ENCODE measurements around the gene SMYD1.
A peak's percentile ranks its signal among the peaks of the same experiment; 100 is the strongest.

SMYD1 gene

DNA sequence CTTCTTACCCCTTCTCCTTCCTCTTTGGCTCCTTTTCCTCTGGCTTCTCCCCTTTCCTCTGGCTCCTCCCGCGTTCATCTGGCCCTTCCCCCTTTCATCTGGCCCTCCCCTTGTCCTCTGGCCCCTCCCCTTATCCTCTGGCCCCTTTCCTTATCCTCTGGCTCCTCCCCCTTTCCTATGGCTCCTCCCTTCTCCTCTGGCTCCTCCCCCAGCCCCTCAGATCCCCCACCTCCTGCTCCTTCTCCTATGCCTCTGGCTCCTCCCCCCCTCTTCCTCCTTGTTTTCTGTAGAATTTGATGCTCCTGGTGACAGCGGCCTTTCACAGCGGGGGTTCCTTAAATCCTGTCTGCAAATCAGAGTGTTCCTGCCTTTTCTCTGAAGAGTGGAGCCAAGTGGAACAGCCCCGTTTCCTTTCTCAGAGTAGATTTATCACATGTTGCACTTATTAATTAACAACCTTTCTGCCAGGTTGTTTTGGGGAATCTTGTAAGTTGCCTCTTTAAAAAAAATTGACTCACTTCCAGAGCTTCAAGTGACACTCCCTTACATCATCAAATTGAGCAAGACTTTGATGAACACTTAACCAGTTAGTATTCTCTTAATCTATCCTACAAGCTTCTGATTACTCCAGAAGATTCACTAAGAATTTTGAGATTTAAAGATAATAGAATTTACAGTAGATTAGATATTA lies 32.3 kb downstream of the SMYD1 start:
- in situ Hi-C loops (cut with MboI; ENCODE audit: low sequenced_read_pairs) = no loop called here
- Histone ChIP-seq H3K4me1 (no peaks in the 10 kb centered on the region), H3K36me3 (replicated peaks) (no peaks in the 10 kb centered on the region), H3K27me3 (ENCODE audit: low read depth) (0 out of 2 replicates have a peak, but pooled peaks cover 2% of the 10 kb centered on the region), H3K9me3 (no peaks in the 10 kb centered on the region), H3K4me3 (no peak overlapping the region)
- peak; percentile 24 to 77 for DNase-seq (ENCODE audit: low spot score in 2 of 2)

DNA sequence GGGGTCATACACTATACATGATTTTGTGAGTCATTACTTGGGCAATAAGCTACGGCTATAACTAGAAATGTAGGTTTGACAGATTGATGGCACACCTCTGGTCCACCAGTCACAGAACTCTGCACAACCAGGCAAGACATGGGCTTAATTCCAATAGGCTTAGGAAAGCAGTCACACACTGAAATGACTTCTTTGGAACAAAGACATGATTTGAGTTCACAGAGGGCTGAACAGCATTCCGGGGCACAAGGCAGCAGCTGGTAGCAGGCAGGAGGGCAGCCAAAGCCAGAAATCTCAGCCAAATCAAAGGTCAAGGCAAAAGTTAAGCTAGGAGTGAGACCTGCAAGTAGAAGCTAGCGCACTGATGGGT lies 32.8 kb downstream of the SMYD1 start:
- DNase-seq (ENCODE audit: low spot score in 2 of 2) = no peak
- no peak overlapping the region for H3K4me3 ChIP-seq
- H3K4me1 ChIP-seq = no peaks in the 10 kb centered on the region
- H3K36me3 ChIP-seq (replicated peaks) = no peaks in the 10 kb centered on the region
- H3K9me3 ChIP-seq = no peaks in the 10 kb centered on the region
- in situ Hi-C loops (cut with MboI; ENCODE audit: low sequenced_read_pairs) = no loop called here
- H3K27me3 ChIP-seq (ENCODE audit: low read depth) = 0 out of 2 replicates have a peak, but pooled peaks cover 2% of the 10 kb centered on the region

GRCh38 chr2:88108796-88109195 lies 41.2 kb downstream of the SMYD1 start:
- no peak for DNase-seq (ENCODE audit: low spot score in 2 of 2)
- in situ Hi-C loops (cut with MboI; ENCODE audit: low sequenced_read_pairs) = no loop called here
- Histone ChIP-seq H3K36me3 (replicated peaks) (no peaks in the 10 kb centered on the region), H3K27me3 (ENCODE audit: low read depth) (no peaks in the 10 kb centered on the region), H3K4me3 (no peak overlapping the region), H3K4me1 (no peaks in the 10 kb centered on the region), H3K9me3 (no peaks in the 10 kb centered on the region)

GRCh38 chr2:88110830-88111229 lies 43.2 kb downstream of the SMYD1 start:
- DNase-seq (ENCODE audit: low spot score in 2 of 2) = no peak
- Histone ChIP-seq H3K36me3 (replicated peaks) (no peaks in the 10 kb centered on the region), H3K4me1 (no peaks in the 10 kb centered on the region), H3K27me3 (ENCODE audit: low read depth) (no peaks in the 10 kb centered on the region), H3K9me3 (no peaks in the 10 kb centered on the region), H3K4me3 (no peak overlapping the region)
- in situ Hi-C loops (cut with MboI; ENCODE audit: low sequenced_read_pairs) = no loop called here

DNA sequence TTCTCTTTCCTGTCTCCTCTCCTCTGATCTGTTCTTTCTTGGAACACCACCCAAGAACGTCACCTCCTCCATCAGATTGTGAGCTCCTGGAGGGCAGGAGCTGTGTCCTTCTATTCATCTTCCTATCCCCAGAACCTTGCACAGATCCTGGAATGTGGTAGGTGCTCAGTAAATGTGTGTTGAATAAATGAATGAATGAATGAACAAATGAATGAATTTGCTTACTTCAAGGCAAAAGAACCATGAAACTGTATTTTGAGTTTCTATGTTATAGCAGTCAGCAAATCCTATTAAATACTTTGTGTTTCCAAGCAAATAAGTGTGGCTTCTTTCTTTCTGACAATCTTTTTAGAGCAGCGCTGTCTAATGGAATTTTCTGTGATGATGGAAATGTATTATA lies 45.4 kb downstream of the SMYD1 start:
- Histone ChIP-seq H3K9me3 (no peaks in the 10 kb centered on the region), H3K4me3 (no peak overlapping the region), H3K36me3 (replicated peaks) (no peaks in the 10 kb centered on the region), H3K4me1 (no peaks in the 10 kb centered on the region), H3K27me3 (ENCODE audit: low read depth) (no peaks in the 10 kb centered on the region)
- in situ Hi-C loops (cut with MboI; ENCODE audit: low sequenced_read_pairs) = no loop called here
- no peak for DNase-seq (ENCODE audit: low spot score in 2 of 2)

GRCh38 chr2:88114889-88115288 lies 47.3 kb downstream of the SMYD1 start:
- DNase-seq (ENCODE audit: low spot score in 2 of 2) = no peak
- in situ Hi-C loops (cut with MboI; ENCODE audit: low sequenced_read_pairs) = no loop called here
- Histone ChIP-seq H3K4me1 (no peaks in the 10 kb centered on the region), H3K4me3 (no peak overlapping the region), H3K36me3 (replicated peaks) (no peaks in the 10 kb centered on the region), H3K9me3 (no peaks in the 10 kb centered on the region), H3K27me3 (ENCODE audit: low read depth) (no peaks in the 10 kb centered on the region)

- Histone ChIP-seq H3K4me1 (no peaks in the 10 kb centered on the region), H3K36me3 (replicated peaks) (no peaks in the 10 kb centered on the region), H3K9me3 (no peaks in the 10 kb centered on the region), H3K27me3 (ENCODE audit: low read depth) (no peaks in the 10 kb centered on the region), H3K4me3 (no peak overlapping the region)
- no peak for DNase-seq (ENCODE audit: low spot score in 2 of 2)
- in situ Hi-C loops (cut with MboI; ENCODE audit: low sequenced_read_pairs) = no loop called here
These were observed 48.3 kb downstream of the SMYD1 start for GRCh38 chr2:88115825-88116518.

DNA sequence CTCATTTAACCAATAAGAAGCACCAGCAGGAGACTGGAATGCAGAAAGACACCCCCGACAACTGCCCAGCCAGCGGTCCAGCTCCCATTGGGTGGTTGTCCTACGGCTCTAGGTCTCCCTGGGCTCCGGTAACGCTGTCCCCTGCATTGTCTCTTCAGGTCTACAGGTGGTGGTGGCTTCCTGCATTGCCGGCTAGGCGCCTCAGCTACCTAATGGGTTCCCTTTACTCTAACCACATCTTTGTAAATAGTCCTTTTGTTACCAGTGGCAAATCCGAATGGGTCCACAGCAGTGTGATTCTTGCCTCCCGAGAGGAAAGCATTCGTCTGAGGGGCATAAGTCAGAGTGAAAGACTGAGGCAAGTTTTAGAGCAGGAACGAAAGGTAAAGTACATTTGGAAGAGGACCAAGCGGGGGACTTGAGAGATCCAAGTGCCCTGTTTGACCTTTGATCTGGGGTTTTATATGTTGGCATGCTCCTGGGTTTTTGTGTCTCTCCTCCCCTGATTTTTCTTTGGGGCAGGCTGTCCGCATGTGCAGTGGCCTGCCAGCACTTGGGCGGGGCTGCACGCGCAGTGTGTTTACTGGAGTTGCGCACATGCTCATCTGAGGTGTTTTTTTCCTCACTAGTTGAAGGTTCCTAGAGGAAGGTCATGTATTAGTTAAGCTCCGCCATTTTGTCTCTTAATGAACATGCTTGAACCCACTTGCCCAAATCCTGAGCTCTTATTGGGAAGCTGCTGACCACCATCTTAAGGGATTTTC lies 49.2 kb downstream of the SMYD1 start:
- H3K4me3 ChIP-seq = no peak overlapping the region
- H3K9me3 ChIP-seq = no peaks in the 10 kb centered on the region
- no peaks in the 10 kb centered on the region for H3K36me3 ChIP-seq (replicated peaks)
- no peaks in the 10 kb centered on the region for H3K27me3 ChIP-seq (ENCODE audit: low read depth)
- DNase-seq (ENCODE audit: low spot score in 2 of 2) = no peak
- in situ Hi-C loops (cut with MboI; ENCODE audit: low sequenced_read_pairs) = no loop called here
- no peaks in the 10 kb centered on the region for H3K4me1 ChIP-seq

- in situ Hi-C loops (cut with MboI; ENCODE audit: low sequenced_read_pairs) = no loop called here
- no peak for DNase-seq (ENCODE audit: low spot score in 2 of 2)
These were observed 50.3 kb downstream of the SMYD1 start for GRCh38 chr2:88117973-88118372.

GRCh38 chr2:88121678-88122077 lies 54.1 kb downstream of the SMYD1 start:
- no peak for DNase-seq (ENCODE audit: low spot score in 2 of 2)
- Histone ChIP-seq H3K27me3 (ENCODE audit: low read depth) (no peaks in the 10 kb centered on the region), H3K9me3 (no peaks in the 10 kb centered on the region), H3K36me3 (replicated peaks) (no peaks in the 10 kb centered on the region), H3K4me1 (no peaks in the 10 kb centered on the region), H3K4me3 (no peak overlapping the region)
- in situ Hi-C loops (cut with MboI; ENCODE audit: low sequenced_read_pairs) = no loop called here

More at GRCh38 chr2:88117973-88118372, 50.3 kb downstream of the SMYD1 start:
- Histone ChIP-seq H3K9me3 (no peaks in the 10 kb centered on the region), H3K4me1 (no peaks in the 10 kb centered on the region), H3K27me3 (ENCODE audit: low read depth) (no peaks in the 10 kb centered on the region), H3K36me3 (replicated peaks) (no peaks in the 10 kb centered on the region), H3K4me3 (no peak overlapping the region)

DNA sequence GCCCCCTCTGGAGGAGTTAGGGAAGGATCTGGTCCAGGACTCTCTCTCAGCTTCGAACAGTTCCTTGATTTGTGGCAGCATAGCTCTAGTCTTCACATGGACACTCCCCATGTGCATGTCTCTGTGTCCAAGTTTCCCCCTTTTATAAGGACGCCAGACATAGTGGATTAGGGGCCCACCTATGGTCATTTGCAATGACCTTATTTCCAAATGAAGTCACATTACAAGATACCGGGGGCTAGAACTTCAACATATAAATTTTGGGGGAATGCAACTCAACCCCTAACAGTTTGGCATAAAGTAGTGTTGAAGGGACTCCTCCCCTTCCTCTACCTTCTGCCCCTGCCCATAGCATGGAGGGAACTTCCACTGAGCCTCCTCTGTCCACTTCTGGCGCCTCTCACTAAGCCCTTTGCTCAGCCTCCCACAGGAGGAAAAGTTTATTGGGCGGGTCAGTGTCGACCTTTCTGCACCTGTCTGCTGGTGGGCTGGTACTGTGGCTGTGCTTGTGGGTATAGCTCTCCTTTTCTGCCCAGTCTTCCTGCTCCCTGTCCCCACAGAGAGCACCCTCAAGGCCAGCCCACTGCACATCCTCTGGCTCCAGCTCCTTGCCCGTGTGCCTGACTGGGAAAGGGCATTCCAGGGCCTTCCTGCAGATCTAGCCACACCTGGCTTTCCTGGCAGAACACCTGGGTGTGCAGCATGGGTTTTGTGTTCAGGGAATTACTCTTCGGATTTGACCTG lies 54.7 kb downstream of the SMYD1 start:
- no peaks in the 10 kb centered on the region for H3K4me1 ChIP-seq
- H3K27me3 ChIP-seq (ENCODE audit: low read depth) = no peaks in the 10 kb centered on the region
- no peak for DNase-seq (ENCODE audit: low spot score in 2 of 2)
- no peaks in the 10 kb centered on the region for H3K9me3 ChIP-seq
- no peak overlapping the region for H3K4me3 ChIP-seq
- no peaks in the 10 kb centered on the region for H3K36me3 ChIP-seq (replicated peaks)
- in situ Hi-C loops (cut with MboI; ENCODE audit: low sequenced_read_pairs) = no loop called here

DNA sequence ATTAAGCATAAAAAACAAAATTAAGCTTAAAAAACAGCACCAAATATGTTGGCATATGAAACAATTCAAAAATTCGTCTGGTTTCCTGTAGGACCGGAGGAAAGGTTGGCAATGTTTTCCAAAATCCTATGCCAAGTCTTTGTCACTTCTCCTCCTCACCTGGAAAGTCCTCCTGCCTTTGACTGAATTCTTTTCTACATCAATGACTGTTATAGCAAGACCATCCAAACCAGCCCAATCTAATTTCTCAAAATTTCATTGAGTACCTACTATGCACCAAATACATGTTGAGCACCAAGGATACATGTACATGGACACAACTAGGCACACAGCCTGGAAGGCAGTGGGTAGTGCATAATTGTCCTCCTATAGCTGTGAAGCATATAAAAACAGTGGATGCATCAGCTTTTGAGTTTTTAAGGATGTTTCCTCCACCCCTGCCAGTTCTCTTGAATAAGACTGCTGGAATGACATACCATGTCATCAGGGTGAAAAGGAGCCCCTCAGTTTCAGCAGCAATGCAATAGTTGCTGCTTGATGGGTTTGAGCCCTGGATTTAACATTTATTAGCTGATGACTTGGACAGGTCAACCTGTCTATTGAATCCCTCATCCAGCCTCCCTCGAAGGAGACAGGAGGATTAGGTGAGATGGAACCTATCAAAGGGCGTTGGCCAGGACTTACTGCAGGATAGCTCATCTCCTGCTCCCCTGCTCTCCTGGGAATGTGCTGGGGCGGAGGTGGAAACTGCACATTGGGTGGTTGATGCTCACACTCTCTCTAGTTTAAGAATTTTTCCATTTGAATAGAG lies 55.7 kb downstream of the SMYD1 start:
- Histone ChIP-seq H3K36me3 (replicated peaks) (no peaks in the 10 kb centered on the region), H3K27me3 (ENCODE audit: low read depth) (no peaks in the 10 kb centered on the region), H3K4me1 (no peaks in the 10 kb centered on the region), H3K4me3 (no peak overlapping the region), H3K9me3 (no peaks in the 10 kb centered on the region)
- DNase-seq (ENCODE audit: low spot score in 2 of 2) = no peak
- in situ Hi-C loops (cut with MboI; ENCODE audit: low sequenced_read_pairs) = no loop called here
